Right ventricle myocardium superior (tissue), 1 donor: ENCODE results near the gene RAB11FIP5. TPM values are rescaled to one million over a fixed set of nuclear protein-coding genes. Genes with fewer than 3 reads are reported as not detected.

Experiments
- ATAC-seq: fragments of 200-7000 bp; cut with Tn5 transposase; one replicate; pipeline ENCODE4 v1.9.1; 2020; ENCODE audit warnings: mild to moderate bottlenecking; ENCODE audit not compliant: poor library complexity
- DNase-seq: peaks from one replicate; pipeline ENCODE4 v3.0.0-alpha.2; 2020
- intact Hi-C: fragments of 100-400 bp; cut with DNase I; formaldehyde crosslinking; loops from one replicate; pipeline ENCODE4 v1.11.2; 2022
- total RNA-seq: library from RNA; stranded (reverse); fragmentation: NEBNext Ultra II Directional; extraction: Animal tissue kit (Norgen Biotek cat#: 25700); gene quantifications from one replicate; pipeline ENCODE4 v1.2.1, GENCODE V29; 2021
- donor health status: DM: no; HTN: yes; CAD: no; lungs with severe emphysema.

RAB11FIP5 gene
- total RNA-seq, 1 donor from 2014 or later: 17.9 TPM

DNA sequence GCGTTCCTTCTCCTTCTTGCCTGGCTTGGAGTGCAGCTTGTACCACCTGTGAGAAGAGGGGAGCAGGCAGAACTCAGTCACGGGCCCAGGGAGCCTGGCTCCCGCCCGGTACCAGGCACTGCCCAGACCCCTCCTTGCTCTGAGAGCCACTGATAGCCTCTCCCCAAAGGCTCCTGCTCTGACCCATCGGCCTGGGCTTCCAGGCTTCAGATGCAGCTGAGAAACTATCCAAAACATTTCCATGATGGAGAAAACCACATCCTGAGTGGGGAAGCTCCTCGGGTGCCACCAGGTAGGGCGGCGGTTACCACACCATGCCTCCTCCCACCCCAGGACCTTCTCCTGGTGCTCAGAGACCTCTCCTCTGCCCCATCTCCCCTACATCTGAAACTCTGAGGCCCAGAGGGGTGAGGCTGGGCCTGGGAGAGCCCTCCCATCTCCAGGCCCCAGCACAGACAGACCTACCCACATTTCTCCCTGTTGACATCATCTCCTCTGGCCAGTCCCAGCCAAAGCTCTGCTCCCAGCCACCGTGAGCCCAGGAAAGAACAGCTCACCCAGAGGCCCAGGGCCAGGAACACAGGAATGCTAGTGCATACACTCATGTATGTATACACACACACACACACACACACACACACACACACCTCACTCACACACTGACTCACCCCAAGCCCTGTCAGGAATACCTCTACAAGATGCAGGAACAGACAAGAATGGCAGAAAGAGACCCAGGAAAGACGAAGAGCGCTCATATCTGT lies 23.3 kb downstream of the RAB11FIP5 start:
- DNase-seq (peak; percentile 58), ATAC-seq (peak; percentile 47)
- intact Hi-C loops: no loop called here

DNA sequence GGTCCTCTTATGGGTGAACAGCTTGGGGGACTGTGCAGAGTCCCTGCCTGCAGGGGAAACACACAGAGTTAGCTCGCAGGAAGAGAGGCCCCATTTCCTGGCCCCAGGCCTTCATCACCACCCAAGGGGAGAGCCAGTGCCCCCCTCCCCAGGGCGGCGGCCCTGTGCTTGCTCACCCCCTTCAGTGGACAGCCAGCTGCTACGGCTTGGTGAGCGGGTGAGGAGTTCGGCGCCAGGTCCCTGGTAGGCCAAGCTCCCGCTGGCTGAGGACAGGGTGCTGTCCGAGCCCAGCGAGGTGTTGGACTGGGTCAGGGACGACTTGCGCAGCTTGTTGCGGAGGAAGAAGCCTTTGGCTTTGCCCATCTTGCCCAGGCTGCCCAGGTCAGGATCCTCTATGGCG lies 24.0 kb downstream of the RAB11FIP5 start:
- no peak for DNase-seq
- no peak for ATAC-seq
- intact Hi-C loops: no loop called here

DNA sequence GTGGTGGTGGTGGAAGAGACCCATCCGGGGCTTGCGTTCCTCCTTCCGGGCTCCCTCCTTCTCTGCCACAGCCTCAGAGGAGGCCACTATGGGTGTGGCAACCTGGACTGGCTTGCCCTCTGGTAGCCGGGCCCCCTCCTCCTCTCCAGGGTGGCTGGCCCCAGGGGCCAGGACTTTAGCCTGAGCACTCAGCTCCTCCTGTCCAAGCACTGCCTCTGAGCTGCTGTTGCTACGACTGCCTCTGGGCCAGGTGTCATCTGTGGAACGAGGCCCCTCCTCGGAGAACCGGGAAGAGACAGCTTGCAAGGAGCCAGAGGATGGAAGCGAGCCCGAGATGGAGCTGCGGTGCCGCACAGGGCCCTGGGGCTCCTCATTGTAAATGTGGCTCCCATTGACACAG lies 24.5 kb downstream of the RAB11FIP5 start:
- intact Hi-C loops: no loop called here
- DNase-seq (no peak), ATAC-seq (no peak)

DNA sequence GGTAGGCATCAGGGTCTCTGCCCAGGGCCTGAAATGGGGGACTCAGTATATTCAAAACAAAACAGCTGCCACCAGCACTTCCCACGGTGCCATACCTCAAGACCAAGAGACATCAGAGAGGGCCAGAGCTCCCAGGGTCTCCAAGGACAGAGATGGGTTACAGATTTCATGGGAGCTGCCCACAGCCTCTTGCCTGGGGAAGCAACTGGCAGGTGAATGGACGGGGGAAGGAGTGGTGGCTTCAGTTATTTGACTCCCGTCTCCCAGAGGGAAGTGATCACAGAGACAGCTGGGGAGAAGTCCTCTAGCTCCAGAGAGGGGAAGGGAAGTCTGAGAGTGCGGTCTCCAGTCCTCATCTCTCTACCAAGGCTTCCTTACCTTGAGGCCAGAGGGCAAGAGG lies 25.4 kb downstream of the RAB11FIP5 start:
- ATAC-seq (no peak), DNase-seq (no peak)
- intact Hi-C loops: no loop called here

DNA sequence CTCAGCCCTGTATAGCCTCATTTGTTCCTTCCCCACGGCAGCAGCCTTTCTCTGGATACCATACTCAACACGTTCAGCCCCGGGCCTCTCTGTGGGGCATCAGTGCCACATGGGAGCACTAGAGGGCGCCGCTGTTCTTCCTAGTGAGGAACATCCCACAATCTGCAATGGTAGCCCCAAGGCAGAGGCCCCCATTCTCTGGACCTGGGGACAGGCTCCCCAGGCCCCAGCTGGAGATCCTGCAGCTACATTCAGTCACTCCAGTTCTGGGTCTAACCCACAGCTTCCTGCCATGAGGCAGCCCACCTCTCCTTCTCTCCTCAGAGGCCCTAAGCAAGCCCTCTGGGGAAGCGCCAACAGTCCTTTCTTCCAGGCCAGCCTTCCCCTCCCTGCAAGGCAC lies 27.1 kb downstream of the RAB11FIP5 start:
- peak; percentile 93 for DNase-seq
- intact Hi-C loops: loop anchor here (2.0 kb wide), 1 partner anchor 77 kb away; no protein-coding TSS in a partner anchor
- ATAC-seq: peak; percentile 87

DNA sequence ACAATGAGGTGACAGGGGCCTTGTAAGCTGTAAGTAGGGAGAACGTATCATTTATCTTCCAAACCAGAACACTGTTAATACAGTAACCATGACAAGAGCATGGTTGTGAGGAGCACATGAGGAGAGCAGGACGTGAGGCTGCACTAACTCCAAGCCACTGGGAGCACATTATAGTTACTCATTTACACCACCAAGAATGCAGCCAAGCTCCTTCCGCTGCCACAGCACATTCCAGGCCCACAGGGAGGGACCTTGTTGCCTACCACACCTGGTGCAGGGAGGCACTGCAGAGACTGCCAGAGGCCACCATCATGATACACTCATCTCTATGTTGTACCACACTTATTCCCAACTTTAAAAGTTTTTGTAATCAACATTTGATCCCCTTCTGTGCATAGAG lies 27.8 kb downstream of the RAB11FIP5 start:
- ATAC-seq (no peak), DNase-seq (no peak)
- intact Hi-C loops: loop anchor here (2.0 kb wide), 1 partner anchor 78 kb away; no protein-coding TSS in a partner anchor

DNA sequence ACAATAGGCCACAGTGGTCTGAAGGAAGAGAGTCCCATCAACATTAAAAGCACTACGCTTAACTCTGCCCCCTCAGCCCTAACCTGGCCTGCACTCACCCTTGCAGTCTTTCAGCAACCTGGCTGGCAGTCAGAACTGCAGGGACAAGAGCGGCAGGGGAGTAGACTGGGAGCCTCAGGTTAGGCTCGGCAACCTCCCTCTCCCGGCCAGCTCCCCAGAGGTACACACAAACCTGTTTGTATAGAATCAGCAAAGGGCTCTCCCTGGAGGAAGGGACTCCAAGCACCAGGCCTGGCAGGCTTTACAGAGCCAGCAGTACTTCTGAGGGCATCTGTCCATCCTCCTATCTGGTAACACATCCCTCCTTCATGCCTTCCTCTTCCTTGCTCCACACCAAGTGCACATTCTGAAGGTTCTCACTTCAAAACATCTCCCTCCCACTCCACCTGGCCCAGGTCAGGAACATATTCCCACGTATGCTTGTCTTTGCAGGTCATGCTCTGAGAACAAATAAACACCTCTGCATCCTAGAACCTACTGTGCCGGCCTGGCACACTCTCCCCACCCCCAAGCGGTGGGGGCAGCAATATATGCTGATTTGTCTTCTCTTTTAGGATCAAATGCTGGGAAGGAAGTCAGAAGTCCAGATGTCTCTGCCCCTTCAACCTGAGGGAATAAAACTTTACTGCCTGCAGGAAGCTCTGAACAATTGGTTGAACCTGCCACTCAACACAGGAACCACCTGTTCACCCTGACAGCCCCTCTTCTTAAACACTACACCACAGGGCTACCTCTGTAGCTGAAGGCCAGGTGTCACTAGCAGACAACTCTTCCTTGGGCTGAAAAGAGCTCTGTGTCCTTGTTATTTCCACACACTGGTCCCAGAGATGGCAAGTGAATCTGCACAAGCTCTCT lies 28.6 kb downstream of the RAB11FIP5 start:
- ATAC-seq: no peak
- DNase-seq: peak; percentile 29
- intact Hi-C loops: loop anchor here (2.0 kb wide), 1 partner anchor 79 kb away; no protein-coding TSS in a partner anchor

DNA sequence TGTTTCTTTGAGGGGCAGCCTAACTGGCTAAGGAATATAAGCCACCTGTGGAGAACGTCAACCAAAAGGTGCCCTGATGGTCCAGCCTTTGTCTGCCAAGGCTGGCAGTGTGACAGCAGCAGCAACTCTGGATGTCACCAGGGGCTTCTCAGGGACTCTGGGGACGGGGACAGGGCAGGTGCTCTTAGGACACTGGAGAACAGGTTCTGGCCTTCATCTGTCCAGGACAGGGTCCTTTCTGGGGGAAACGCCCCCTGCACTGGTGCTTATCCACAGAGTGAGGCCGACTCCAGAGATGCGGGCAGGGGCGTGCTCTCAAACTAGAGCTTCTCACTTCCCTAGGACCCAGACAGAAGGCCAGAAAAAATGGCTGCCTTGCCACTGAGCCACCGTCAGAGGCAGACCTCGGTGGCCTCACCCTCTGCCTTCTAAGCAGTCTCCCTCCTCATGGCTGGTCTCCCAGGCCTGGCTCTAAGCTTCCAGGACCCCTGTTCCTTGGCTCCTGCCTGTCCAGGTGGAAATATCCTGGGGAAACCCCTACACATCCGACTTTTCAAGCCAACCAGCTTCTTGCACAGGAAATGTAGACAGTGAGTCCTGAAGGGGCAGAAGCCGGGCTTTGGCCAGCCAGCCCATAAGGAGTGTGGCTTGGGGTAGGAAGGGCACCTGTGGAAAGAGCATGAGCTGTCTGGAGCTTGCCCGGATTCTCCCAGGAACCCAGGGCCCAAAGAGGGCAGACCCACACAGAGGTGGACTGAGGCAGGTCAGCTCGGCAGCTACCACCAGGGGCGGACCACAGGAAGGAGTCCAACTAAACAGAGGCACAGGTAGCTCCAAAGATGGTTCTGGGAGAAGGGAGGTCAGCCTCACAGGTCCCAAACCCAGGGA lies 30.0 kb downstream of the RAB11FIP5 start:
- intact Hi-C loops: no loop called here
- DNase-seq (no peak), ATAC-seq (no peak)

DNA sequence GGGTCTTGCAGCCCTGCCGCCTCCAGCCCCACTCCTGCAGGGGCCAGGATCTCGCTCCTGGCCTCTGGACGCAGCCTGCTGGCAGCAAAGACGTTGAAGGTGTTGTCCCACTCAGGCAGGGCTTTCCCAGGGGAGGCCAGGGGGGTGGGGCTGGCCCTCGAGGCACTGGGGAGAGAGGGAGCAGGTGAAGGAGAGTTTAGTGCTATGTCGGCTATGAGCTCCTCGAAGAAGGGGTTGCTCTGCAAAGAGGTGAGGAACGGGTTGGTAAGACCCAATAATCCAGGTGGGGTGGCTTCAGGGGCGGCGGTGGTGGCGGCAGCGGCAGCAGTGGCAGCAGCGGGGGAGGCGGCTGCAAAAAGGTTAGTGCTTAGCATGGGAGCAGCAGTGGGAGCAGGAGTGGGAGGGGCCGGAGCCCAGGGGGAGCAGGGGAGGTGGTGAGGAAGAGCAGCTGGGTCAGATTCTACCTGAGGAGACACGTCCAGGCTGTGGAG lies 31.5 kb downstream of the RAB11FIP5 start:
- intact Hi-C loops: no loop called here
- DNase-seq (no peak), ATAC-seq (no peak)

DNA sequence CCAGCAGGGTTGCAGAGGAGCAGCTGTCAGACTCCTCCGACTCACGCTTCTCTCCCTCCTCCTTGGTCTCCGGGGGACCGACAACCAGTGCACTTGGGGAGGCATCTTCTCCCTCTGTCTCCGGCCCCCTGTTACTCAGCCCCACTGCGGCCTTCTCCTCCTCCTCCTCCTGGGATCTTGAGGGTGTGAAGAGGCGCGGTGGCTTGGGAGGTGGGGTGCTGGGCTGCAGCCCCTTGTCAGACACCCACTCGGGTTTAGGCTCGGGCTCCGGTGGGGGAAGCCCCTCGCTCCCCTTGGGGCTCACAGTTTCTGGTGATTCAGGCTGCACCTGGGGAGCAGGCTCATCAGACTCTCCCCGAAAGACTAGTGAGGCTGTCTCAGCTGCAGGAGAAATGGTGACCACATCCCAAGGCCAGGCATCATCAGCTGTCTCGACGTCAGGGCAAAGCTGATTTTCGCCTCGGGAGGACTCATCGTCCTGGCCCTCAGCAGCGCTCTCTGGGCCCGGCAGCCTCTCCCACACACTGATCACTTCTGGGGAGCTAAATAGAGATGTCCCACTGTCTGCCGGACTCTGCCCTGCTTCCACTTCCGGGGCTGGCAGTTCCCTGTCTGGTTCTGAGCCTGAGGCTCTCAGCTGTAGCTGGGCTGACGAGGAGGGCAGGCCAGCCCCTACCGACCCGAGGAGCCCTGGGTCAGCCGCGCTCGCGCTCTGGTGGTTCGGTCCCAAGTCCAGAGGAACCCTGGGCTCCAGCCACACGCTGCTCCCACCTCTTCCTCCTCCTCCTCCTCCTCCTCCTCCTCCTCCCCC lies 32.2 kb downstream of the RAB11FIP5 start:
- DNase-seq: peak; percentile 13
- intact Hi-C loops: no loop called here
- ATAC-seq: no peak

DNA sequence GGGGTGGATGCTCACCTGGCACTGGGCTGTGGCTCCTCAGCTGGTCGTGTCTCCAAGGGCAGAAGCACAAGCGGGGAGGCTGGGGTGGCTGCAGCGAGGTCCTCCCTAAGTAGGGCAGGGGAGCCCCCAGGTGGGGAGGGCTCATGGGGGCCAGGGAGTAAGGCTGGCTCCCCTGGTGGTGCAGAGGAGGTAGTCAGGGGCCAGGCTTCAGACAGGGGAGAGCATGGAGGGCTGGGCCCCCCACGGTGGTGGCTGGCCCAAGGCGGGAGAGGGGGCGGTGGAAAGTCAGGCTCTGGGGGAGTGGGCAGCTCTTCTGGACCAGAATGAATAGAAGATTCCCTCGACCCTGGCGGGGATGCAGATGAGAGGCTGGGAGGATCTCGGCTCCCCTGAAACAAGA lies 33.1 kb downstream of the RAB11FIP5 start:
- intact Hi-C loops: no loop called here
- DNase-seq (no peak), ATAC-seq (no peak)

DNA sequence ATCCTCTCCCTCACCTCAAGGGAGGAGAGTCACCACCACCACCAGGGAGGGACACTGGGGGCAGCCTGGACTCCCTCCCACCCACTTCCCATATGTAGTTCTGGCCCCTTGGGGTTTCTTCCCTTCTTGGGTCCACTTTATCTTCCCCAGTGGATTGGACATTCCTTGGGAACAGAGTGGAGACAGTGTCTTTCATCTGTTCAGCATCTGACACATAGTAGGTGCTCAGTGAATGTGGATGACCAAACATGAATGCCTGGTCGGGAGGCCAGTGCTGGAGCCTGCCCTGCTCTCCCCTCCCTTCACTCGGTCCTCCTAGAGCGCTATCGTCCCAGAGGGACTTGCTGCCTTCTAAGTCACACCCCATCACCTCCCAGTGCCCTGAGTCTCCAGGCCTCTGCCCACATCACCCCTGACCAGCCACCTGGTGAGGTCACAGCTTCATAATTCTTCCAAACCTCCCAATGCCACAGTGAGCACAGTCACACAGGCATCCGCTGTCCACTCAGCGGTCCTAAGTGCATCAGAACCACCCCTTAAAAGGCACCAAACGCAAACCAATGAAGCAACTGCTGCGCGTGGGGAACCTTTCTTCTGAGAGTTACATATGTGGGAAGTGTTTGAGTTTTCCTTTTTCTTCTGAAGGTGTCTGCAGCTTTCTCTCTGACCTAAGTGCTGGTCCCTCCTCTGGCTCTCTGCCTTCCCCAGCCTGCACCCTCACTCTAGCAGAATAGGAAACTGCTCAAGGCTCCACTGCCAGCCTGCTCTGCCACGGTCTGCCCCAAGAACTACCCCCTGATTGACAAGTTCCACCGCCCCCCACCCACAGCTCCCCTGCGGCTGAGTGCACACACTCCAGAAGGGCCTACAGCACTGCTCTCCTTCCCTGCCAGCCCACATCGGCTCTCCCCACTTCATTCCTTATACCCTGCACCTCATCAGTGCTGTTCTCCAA lies 34.0 kb downstream of the RAB11FIP5 start:
- ATAC-seq (no peak), DNase-seq (peak; percentile 8)
- intact Hi-C loops: no loop called here

DNA sequence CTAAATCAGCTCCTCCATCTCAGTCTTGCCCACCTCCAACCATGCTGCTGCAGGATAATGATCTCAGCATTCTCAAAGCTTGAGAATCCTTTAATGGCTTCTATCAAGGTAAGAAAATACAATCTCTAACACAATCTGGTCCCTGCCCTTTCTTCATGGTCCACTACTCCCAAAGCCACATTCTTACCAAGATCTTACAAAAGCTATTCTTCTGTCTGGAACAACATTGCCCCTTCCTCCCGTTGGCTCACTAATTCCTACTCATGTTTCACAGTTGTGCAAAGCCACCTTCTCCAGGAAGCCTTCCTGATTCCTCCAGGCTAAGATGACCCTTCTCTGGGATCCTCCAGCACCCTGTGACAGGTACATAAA lies 35.3 kb downstream of the RAB11FIP5 start:
- intact Hi-C loops: no loop called here
- DNase-seq: no peak

DNA sequence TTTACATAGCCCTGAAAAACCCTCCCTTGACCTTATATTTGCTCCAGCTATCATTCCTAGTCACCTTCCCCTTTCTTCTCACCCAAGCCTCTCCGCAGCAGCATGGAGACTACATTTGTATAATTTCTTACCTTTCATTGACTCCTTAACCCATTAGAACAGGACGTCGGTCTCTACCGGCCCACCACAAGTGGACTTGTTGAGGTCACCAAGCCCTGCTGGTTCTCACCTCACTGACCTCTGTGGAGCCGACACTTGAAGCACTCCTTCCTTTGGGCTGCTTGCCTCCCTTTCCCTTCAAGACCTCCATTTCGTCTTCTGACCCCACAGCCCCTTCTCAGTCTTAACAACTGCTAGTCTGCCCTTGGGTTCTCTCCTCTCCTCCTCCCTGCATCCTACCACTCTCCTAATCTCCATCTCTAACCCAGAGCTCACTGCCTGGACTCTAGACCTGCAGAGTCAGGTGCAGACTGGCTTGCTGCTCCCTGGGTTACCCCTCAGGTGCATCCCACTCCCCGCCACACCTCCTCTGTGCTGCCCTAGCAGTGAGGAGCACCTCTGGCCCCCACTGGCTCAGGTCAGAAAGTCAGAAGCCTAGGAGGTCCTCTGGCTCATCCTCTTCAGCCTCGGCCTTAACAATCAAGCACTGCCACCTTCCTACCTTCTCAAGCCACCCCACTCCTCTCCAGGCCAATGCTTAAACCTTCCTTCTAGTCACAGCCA lies 35.9 kb downstream of the RAB11FIP5 start:
- intact Hi-C loops: no loop called here
- peak; percentile 32 for DNase-seq
- ATAC-seq: no peak

More for the DNA sequence above, 35.3 kb downstream of the RAB11FIP5 start:
- no peak for ATAC-seq

DNA sequence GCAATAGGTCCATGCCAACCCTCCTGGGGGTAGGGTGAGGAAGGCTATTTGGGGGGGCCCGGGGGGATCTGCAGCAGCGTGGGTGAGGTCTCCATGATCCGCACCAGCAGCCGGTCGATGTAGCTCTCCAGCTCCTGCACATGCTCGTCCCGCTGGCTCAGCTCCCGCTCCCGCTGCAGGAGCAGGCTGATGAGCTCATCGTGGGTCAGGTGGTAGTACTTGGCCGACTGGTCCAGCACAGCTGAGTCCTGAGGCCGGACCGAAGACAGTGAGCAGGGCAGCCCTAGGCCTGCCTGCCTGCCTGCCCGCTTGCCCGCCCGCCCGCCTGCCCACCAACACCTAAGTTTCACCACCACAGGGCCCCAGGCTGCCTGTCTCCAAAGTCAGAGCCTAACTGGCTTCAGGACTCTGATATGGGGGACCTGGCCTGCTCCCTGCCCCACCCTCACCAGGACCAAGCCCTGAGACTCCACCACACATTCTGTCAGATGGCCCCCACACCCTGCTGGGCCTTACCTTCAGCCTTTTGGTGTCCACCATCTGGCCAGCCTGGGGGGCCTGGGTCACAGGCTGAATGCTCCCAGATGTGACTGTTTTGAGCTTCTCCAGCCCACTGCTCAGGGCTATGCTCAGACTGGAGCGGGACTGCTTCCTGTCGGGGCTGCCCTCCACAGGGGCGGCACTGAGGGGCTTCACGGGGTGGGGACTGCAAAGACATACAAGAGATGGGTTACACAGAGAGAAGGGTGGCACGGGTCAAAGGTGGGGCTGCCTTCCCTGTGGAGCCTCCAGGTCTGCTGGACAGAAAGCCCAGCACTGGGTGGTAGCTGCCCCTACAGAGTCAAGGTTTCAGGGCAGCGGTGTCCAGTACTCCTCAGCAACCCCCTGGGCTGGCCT lies 37.0 kb downstream of the RAB11FIP5 start:
- intact Hi-C loops: no loop called here
- DNase-seq: peak; percentile 70
- ATAC-seq: no peak
